Left ventricle myocardium inferior (tissue), 1 donor: ENCODE results near the gene VPS13A. TPM values are rescaled to one million over a fixed set of nuclear protein-coding genes. Genes with fewer than 3 reads are reported as not detected.
"Not testable (repeated sequence)": the region's sequence is repeated elsewhere in the genome, so short reads cannot be mapped to it uniquely, and the experiment has no call there.

Source experiments
- DNase-seq: peaks from one replicate; pipeline ENCODE4 v3.0.0-alpha.2; 2020
- H3K27ac ChIP-seq: fragments of 200-600 bp; replicated peaks from 2 replicates; pipeline ENCODE4 v1.8.0; 2021
- H3K27me3 ChIP-seq: fragments of 200-600 bp; 2 replicates; pipeline ENCODE4 v1.8.0; 2021; ENCODE audit warnings: low read depth
- H3K36me3 ChIP-seq: fragments of 200-600 bp; 2 replicates; pipeline ENCODE4 v1.8.0; 2021
- H3K4me1 ChIP-seq: fragments of 200-600 bp; 2 replicates; pipeline ENCODE4 v1.8.0; 2021
- H3K4me3 ChIP-seq: fragments of 200-600 bp; 2 replicates; pipeline ENCODE4 v1.8.0; 2021; ENCODE audit warnings: mild to moderate bottlenecking, moderate library complexity
- H3K9me3 ChIP-seq: fragments of 200-600 bp; replicated peaks from 2 replicates; pipeline ENCODE4 v1.8.0; 2021
- CTCF ChIP-seq: fragments of 200-600 bp; IDR thresholded peaks from 2 replicates; pipeline ENCODE4 v1.8.0; 2021; ENCODE audit warnings: antibody characterized with exemption, mild to moderate bottlenecking, borderline replicate concordance
- intact Hi-C: fragments of 100-400 bp; cut with micrococcal nuclease; formaldehyde crosslinking; loops from one replicate; pipeline ENCODE4 v1.11.0; 2022
- total RNA-seq: library from RNA; stranded (reverse); fragmentation: NEBNext Ultra II Directional; extraction: Animal tissue kit (Norgen Biotek cat#: 25700); gene quantifications from one replicate; pipeline ENCODE4 v1.2.1, GENCODE V29; 2021
- donor health status: DM: no; HTN: yes; CAD: no; lungs with severe emphysema.

The VPS13A gene
- total RNA-seq, 1 donor from 2014 or later, result 32.5 TPM

GRCh38 chr9:77251050-77251449 is 73.7 kb downstream of the VPS13A start:
- peaks cover 30% of the 10 kb centered on the region for H3K36me3 ChIP-seq
- no peak for DNase-seq
- no peaks in the 10 kb centered on the region for H3K27me3 ChIP-seq
- H3K9me3 ChIP-seq, result no peaks in the 10 kb centered on the region
- TF ChIP-seq CTCF, result no peak
- H3K4me1 ChIP-seq, result no peaks in the 10 kb centered on the region
- no peak overlapping the region for H3K27ac ChIP-seq
- no peak overlapping the region for H3K4me3 ChIP-seq
- intact Hi-C loops, result no loop called here

GRCh38 chr9:77257275-77257674 is 79.9 kb downstream of the VPS13A start:
- Histone ChIP-seq H3K27me3 (no peaks in the 10 kb centered on the region), H3K9me3 (peaks cover 6% of the 10 kb centered on the region), H3K27ac (no peak overlapping the region), H3K4me3 (no peak overlapping the region), H3K4me1 (no peaks in the 10 kb centered on the region), H3K36me3 (peaks cover 43% of the 10 kb centered on the region)
- intact Hi-C loops, result no loop called here
- TF ChIP-seq CTCF, result no peak
- no peak for DNase-seq

DNA sequence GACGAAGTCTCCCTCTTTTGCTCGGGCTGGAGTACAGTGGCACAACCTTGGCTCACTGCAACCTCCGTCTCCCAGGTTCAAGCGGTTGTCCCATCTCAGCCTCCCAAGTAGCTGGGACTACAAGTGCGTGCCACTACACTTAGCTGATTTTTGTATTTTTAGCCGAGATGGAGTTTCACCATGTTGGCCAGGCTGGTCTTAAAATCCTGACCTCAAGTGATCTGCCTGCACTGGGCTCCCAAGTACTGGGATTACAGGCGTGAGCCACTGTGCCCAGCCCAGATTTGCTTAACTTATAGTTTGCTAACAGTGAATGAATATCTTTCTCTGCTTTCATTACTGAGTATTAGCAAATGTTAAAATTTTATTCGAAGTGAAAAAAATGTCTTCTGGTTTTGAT is 84.3 kb downstream of the VPS13A start:
- Histone ChIP-seq H3K27ac (no peak overlapping the region), H3K9me3 (peaks cover 12% of the 10 kb centered on the region), H3K4me1 (no peaks in the 10 kb centered on the region), H3K36me3 (peaks cover 33% of the 10 kb centered on the region), H3K4me3 (no peak overlapping the region), H3K27me3 (no peaks in the 10 kb centered on the region)
- intact Hi-C loops, result no loop called here
- TF ChIP-seq CTCF, result no peak
- DNase-seq, result no peak

- Histone ChIP-seq H3K36me3 (peaks cover 10% of the 10 kb centered on the region), H3K9me3 (peaks cover 11% of the 10 kb centered on the region)
- H3K4me3 ChIP-seq, H3K27ac ChIP-seq, intact Hi-C loops, H3K4me1 ChIP-seq, H3K27me3 ChIP-seq, DNase-seq: not testable (repeated sequence)
Observed at GRCh38 chr9:77267762-77268161, 90.4 kb downstream of the VPS13A start.

GRCh38 chr9:77271023-77271690 is 93.8 kb downstream of the VPS13A start:
- no peaks in the 10 kb centered on the region for H3K4me1 ChIP-seq
- no peak overlapping the region for H3K4me3 ChIP-seq
- H3K27ac ChIP-seq, result no peak overlapping the region
- TF ChIP-seq CTCF, result no peak
- H3K27me3 ChIP-seq, result no peaks in the 10 kb centered on the region
- intact Hi-C loops, result no loop called here
- DNase-seq, result no peak
- H3K9me3 ChIP-seq, result no peaks in the 10 kb centered on the region
- peaks cover 9% of the 10 kb centered on the region for H3K36me3 ChIP-seq

DNA sequence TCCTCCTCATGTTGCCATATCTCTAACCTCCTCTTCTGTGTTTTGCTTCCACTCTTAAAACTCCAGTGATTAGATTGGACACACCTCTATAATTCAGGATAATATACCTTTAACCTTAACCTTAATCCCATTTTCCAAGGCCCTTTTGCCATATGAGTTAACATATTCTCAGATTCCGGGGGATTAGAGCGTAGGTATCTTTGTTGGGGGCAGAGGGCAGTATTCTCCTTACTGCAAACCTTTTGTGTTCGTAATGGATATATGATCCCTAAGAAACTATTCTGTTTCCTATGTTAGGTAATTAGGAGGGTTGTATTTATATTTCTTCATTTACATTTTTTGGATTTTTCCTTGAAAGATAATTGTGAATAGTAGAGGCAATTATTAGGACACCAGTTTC is 99.5 kb downstream of the VPS13A start:
- H3K4me3 ChIP-seq, result no peak overlapping the region
- H3K36me3 ChIP-seq, result peaks cover 7% of the 10 kb centered on the region
- DNase-seq, result no peak
- no peaks in the 10 kb centered on the region for H3K9me3 ChIP-seq
- no peaks in the 10 kb centered on the region for H3K27me3 ChIP-seq
- TF ChIP-seq CTCF, result no peak
- H3K27ac ChIP-seq, result no peak overlapping the region
- intact Hi-C loops, result no loop called here
- H3K4me1 ChIP-seq, result no peaks in the 10 kb centered on the region
